Ovary (tissue), 10 donors: ENCODE measurements around the gene ARHGAP12. TPM values are rescaled to one million over a fixed set of nuclear protein-coding genes. Genes with fewer than 3 reads are reported as not detected.
A peak's percentile ranks its signal among the peaks of the same experiment; 100 is the strongest.

Source experiments
- DNase-seq, 5 donors: peaks; one replicate each; pipeline ENCODE4 v3.0.0-alpha.2; 2019 to 2020
- H3K27ac ChIP-seq, 2 donors: fragments of 200-600 bp; one replicate each; pipeline versions ENCODE4 v1.5.1 to v1.8.0; 2019 to 2022
- H3K27me3 ChIP-seq: fragments of 200-600 bp; one replicate; pipeline ENCODE4 v1.8.0; 2022
- H3K36me3 ChIP-seq: fragments of 200-600 bp; sonication (generic); one replicate; pipeline ENCODE4 v1.5.1; 2019
- H3K4me1 ChIP-seq: one replicate; pipeline ENCODE4 v1.8.1; 2013; ENCODE audit warnings: mild to moderate bottlenecking, moderate library complexity; ENCODE audit not compliant: insufficient read depth
- H3K4me3 ChIP-seq: fragments of 200-600 bp; sonication (generic); one replicate; pipeline ENCODE4 v1.5.1; 2017
- H3K9me3 ChIP-seq, 2 donors: fragments of 200-600 bp in 1 of 2; sonication (generic) in 1 of 2; one replicate each; pipeline versions ENCODE4 v1.5.1 to v1.8.1; 2013 to 2019; ENCODE audit warnings: mild to moderate bottlenecking in 1 of 2, moderate library complexity in 1 of 2
- CTCF ChIP-seq, 3 donors: fragments of 450-650 bp in 2 of 3; fragments of 200-600 bp in 1 of 3; IDR thresholded peaks; one replicate each; pipeline versions ENCODE4 v1.5.1 to v1.8.0; 2016 to 2022; ENCODE audit warnings: antibody characterized with exemption in 3 of 3, mild to moderate bottlenecking in 1 of 3
- EP300 ChIP-seq: sonication (generic); formaldehyde crosslinking; IDR thresholded peaks from one replicate; pipeline ENCODE4 v1.6.1; 2017; ENCODE audit warnings: antibody characterized with exemption
- POLR2A ChIP-seq: fragments of 450-650 bp; IDR thresholded peaks from one replicate; pipeline ENCODE4 v1.6.1; 2017; ENCODE audit warnings: antibody characterized with exemption, mild to moderate bottlenecking, moderate library complexity
- WGBS, 3 donors: extraction: QIAGEN DNeasy Blood & Tissue Kit in 1 of 3; methylation state at CpG; one replicate each; pipeline versions ENCODE4 v1.1.5 to v1.1.7; 2013 to 2017; 5-methylcytosine and 5-hydroxymethylcytosine counted together
- intact Hi-C, 4 donors: fragments of 100-400 bp; cut with DNase I; formaldehyde crosslinking; loops; one replicate each; pipeline versions ENCODE4 v1.11.0 to v1.15.1; 2022 to 2023
- long read RNA-seq, 3 donors: library from polyadenylated mRNA in 2 of 3; unstranded in 2 of 3; transcript quantifications; one replicate each; pipeline ENCODE4 v2.0.0 and lab custom pipeline, GENCODE V29; 2021 to 2026
- polyA plus RNA-seq, 2 donors: library from polyadenylated mRNA; stranded (reverse); fragments of 200-250 nt in 1 of 2; fragments of 350-450 nt in 1 of 2; fragmentation: Illumina TruSeq in 1 of 2; extraction: RNeasy Lipid Tissue Mini Kit (QIAGEN cat#74804) in 1 of 2; gene quantifications; one replicate each; pipeline ENCODE4 v1.2.3, GENCODE V29; 2013 to 2014
- total RNA-seq, 7 donors: library from RNA; depleted of rRNA in 2 of 7; stranded (reverse); fragments of >200 nt in 2 of 7; fragmentation: NEBNext Ultra II Directional in 3 of 7; extraction: Animal tissue kit (Norgen Biotek cat#: 25700) in 3 of 7; gene quantifications; one replicate each; pipeline versions ENCODE4 v1.1.0 to v1.2.4, GENCODE V29; 2016 to 2023
- donor health status: DM: no; HTN: no; CAD: no; lungs with moderate emphysema.
- donor health status: DM: no; HTN: no; CAD: no.
- donor health status: Bipolar disorder and iron deficiency.
- donor health status: DM: yes; HTN: yes; CAD: no.
- donor health status: DM: no; HTN: no; CAD: no.
- donor health status: DM: yes; HTN: yes; CAD: no.

The ARHGAP12 gene
- total RNA-seq (10 to 100 TPM; 23.0 to 60.6 (median 35.7) TPM), polyA plus RNA-seq (10 to 100 TPM; 13.9 to 17.7 TPM)
- long read RNA-seq, donor 1, partial matches to known transcripts = 25 of 32 reads
- long read RNA-seq, donor 1, other reads (novel, unspliced or antisense) = 7 of 32 reads
- long read RNA-seq, donor 2, full-length matches to known transcripts = 3 of 9 reads
- long read RNA-seq, donor 2, partial matches to known transcripts = 6 of 9 reads
- long read RNA-seq, donor 2, other reads (novel, unspliced or antisense) = 0 of 9 reads
- long read RNA-seq, donor 3, full-length matches to known transcripts = 11 of 20 reads
- long read RNA-seq, donor 3, partial matches to known transcripts = 4 of 20 reads
- long read RNA-seq, donor 3, other reads (novel, unspliced or antisense) = 5 of 20 reads

GRCh38 chr10:31928549-31929260 is at the start of gene ARHGAP12:
ARHGAP12 (minus strand) TSS chr10:31928831; CDS start chr10:31908855, 19,976 bp downstream.
- DNase-seq = peak; percentile 90 to 96 (median 93)
- 0 to 2% (median 0%) methylated on average over 59 to 92 of the region's 92 CpGs for WGBS, 3 donors
- Histone ChIP-seq H3K4me1 (peaks cover 4% of the 10 kb centered on the region), H3K4me3 (peak within 1 kb of the TSS; percentile 80), H3K9me3 (no peaks in the 10 kb centered on the region), H3K27me3 (no peaks in the 10 kb centered on the region), H3K27ac (peak within 1 kb of the TSS; percentile 78 to 91), H3K36me3 (no peaks in the 10 kb centered on the region)
- TF ChIP-seq POLR2A (peak; percentile 79), EP300 (no peak), CTCF (IDR thresholded peaks at IDR 0.05) (no peak)
- intact Hi-C loops = loop anchor here in 1 of 4 donors (10.0 kb wide), 1 partner anchor 64 kb away; no protein-coding TSS in a partner anchor

GRCh38 chr10:31978156-31978483 is 49.5 kb upstream of the ARHGAP12 start:
- no peak for TF ChIP-seq CTCF (IDR thresholded peaks at IDR 0.05)
- no peak for TF ChIP-seq POLR2A
- no peak for TF ChIP-seq EP300
- Histone ChIP-seq H3K27me3 (no peaks in the 10 kb centered on the region), H3K4me1 (no peaks in the 10 kb centered on the region), H3K36me3 (no peaks in the 10 kb centered on the region), H3K4me3 (no peak overlapping the region), H3K9me3 (no peaks in the 10 kb centered on the region), H3K27ac (no peak overlapping the region)
- 59 to 78% (median 70%) methylated on average over 2 of the region's 2 CpGs for WGBS, 3 donors
- no peak for DNase-seq
- intact Hi-C loops = no loop called here

GRCh38 chr10:31977440-31978155 is 49.0 kb upstream of the ARHGAP12 start:
- DNase-seq = no peak
- TF ChIP-seq EP300 (no peak), POLR2A (no peak), CTCF (IDR thresholded peaks at IDR 0.05) (no peak)
- no peak overlapping the region for H3K27ac ChIP-seq
- no peaks in the 10 kb centered on the region for H3K9me3 ChIP-seq
- H3K36me3 ChIP-seq = no peaks in the 10 kb centered on the region
- no peaks in the 10 kb centered on the region for H3K4me1 ChIP-seq
- H3K4me3 ChIP-seq = no peak overlapping the region
- no peaks in the 10 kb centered on the region for H3K27me3 ChIP-seq
- 81 to 84% (median 84%) methylated on average over 5 of the region's 5 CpGs for WGBS, 3 donors
- intact Hi-C loops = no loop called here

GRCh38 chr10:31975157-31975765 is 46.6 kb upstream of the ARHGAP12 start:
- H3K36me3 ChIP-seq = no peaks in the 10 kb centered on the region
- no peak for DNase-seq
- no peak overlapping the region for H3K4me3 ChIP-seq
- no peaks in the 10 kb centered on the region for H3K9me3 ChIP-seq
- intact Hi-C loops = no loop called here
- TF ChIP-seq POLR2A (no peak), EP300 (no peak), CTCF (IDR thresholded peaks at IDR 0.05) (no peak)
- 87 to 95% (median 92%) methylated on average over 6 of the region's 6 CpGs for WGBS, 3 donors
- no peak overlapping the region for H3K27ac ChIP-seq
- H3K27me3 ChIP-seq = no peaks in the 10 kb centered on the region
- no peaks in the 10 kb centered on the region for H3K4me1 ChIP-seq
